A549 (cell line): Measurements from ENCODE around the gene ADCYAP1R1.

Experiments
- CHD2 ChIP-seq: fragments of 150-350 bp; IDR thresholded peaks from 2 replicates; pipeline ENCODE4 v1.6.1; 2014; ENCODE audit warnings: low read length; ENCODE audit not compliant: partially characterized antibody
- EP300 ChIP-seq, 2 experiments: fragments of >200 bp; sonication (Bioruptor Twin); formaldehyde crosslinking; IDR thresholded peaks; 2 replicates in 1 of 2; 3 replicates in 1 of 2; pipeline ENCODE4 v1.6.1; 2016 to 2017
- FOSL2 ChIP-seq, 2 experiments: fragments of 450-650 bp in 1 of 2; fragments of >200 bp in 1 of 2; sonication (Bioruptor Twin) in 1 of 2; formaldehyde crosslinking; IDR thresholded peaks; 2 replicates each; pipeline versions ENCODE4 v1.5.0 to v1.6.1; 2016 to 2020; ENCODE audit warnings: mild to moderate bottlenecking in 1 of 2, moderate library complexity in 1 of 2
- MYC ChIP-seq: IDR thresholded peaks from 2 replicates; pipeline ENCODE4 v1.6.1; 2012; ENCODE audit warnings: mild to moderate bottlenecking, inconsistent platforms, low read length, improper control_type of control experiment, borderline replicate concordance
- POLR2A ChIP-seq: IDR thresholded peaks from 2 replicates; pipeline ENCODE4 v1.6.1; 2012; ENCODE audit warnings: mild to moderate bottlenecking, low read length
- RAD21 ChIP-seq, 2 experiments: fragments of >200 bp in 1 of 2; sonication (Bioruptor Twin) in 1 of 2; formaldehyde crosslinking in 1 of 2; IDR thresholded peaks in 1 of 2; conservative IDR thresholded peaks in 1 of 2; 2 replicates in 1 of 2; 3 replicates in 1 of 2; pipeline ENCODE4 v1.6.1; 2012 to 2018; ENCODE audit warnings: inconsistent platforms in 1 of 2
- RCOR1 ChIP-seq: fragments of 150-350 bp; IDR thresholded peaks from 2 replicates; pipeline ENCODE4 v1.6.1; 2014; ENCODE audit warnings: antibody characterized with exemption, low read length, low read depth
- TF ChIP-seq, protein P1 (sequence below): fragments of >200 bp; sonication (Bioruptor Twin); formaldehyde crosslinking; IDR thresholded peaks from 3 replicates; pipeline ENCODE4 v1.5.1; 2016
- TF ChIP-seq, protein P2 (sequence below): IDR thresholded peaks from 2 replicates; pipeline ENCODE4 v1.6.1; 2012
- TF ChIP-seq, protein P3 (sequence below): IDR thresholded peaks from 2 replicates; pipeline ENCODE4 v1.6.1; 2012; ENCODE audit warnings: low read depth, borderline replicate concordance
- TF ChIP-seq, protein P4 (sequence below): fragments of 450-650 bp; IDR thresholded peaks from 2 replicates; pipeline ENCODE4 v1.6.1; 2014; ENCODE audit warnings: antibody characterized with exemption

DNA sequence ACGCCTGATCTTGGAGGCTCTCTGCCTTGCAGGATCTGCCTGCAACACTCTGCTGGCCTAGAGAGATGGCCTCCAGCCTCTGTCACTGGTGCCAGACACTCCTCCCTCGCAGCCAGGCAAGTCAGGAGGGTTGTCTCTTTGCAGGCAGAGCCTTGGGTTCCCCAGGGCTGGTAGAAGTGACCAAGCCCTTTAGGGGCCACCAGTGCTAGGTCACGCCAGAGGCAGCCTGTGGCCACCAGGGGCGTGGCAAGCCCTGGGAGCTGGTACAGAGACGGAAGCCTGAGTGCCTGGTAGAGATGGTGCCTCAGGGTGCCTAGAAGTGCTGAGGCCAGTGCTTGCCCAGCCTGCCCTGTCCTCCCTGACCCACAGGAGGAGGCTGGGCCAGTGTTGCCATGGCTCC lies 9.1 kb downstream of the ADCYAP1R1 start:
- TF ChIP-seq, protein P1, sequence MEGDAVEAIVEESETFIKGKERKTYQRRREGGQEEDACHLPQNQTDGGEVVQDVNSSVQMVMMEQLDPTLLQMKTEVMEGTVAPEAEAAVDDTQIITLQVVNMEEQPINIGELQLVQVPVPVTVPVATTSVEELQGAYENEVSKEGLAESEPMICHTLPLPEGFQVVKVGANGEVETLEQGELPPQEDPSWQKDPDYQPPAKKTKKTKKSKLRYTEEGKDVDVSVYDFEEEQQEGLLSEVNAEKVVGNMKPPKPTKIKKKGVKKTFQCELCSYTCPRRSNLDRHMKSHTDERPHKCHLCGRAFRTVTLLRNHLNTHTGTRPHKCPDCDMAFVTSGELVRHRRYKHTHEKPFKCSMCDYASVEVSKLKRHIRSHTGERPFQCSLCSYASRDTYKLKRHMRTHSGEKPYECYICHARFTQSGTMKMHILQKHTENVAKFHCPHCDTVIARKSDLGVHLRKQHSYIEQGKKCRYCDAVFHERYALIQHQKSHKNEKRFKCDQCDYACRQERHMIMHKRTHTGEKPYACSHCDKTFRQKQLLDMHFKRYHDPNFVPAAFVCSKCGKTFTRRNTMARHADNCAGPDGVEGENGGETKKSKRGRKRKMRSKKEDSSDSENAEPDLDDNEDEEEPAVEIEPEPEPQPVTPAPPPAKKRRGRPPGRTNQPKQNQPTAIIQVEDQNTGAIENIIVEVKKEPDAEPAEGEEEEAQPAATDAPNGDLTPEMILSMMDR, result no peak
- TF ChIP-seq, protein P2, sequence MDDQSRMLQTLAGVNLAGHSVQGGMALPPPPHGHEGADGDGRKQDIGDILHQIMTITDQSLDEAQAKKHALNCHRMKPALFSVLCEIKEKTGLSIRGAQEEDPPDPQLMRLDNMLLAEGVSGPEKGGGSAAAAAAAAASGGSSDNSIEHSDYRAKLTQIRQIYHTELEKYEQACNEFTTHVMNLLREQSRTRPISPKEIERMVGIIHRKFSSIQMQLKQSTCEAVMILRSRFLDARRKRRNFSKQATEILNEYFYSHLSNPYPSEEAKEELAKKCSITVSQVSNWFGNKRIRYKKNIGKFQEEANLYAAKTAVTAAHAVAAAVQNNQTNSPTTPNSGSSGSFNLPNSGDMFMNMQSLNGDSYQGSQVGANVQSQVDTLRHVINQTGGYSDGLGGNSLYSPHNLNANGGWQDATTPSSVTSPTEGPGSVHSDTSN, result no peak
- TF ChIP-seq, protein P3, sequence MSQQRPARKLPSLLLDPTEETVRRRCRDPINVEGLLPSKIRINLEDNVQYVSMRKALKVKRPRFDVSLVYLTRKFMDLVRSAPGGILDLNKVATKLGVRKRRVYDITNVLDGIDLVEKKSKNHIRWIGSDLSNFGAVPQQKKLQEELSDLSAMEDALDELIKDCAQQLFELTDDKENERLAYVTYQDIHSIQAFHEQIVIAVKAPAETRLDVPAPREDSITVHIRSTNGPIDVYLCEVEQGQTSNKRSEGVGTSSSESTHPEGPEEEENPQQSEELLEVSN, result no peak
- TF ChIP-seq EP300 (IDR thresholded peaks at IDR 0.05), result no peak
- no peak for TF ChIP-seq POLR2A
- no peak for TF ChIP-seq RAD21 (conservative IDR thresholded peaks at IDR 0.05 in 1 of 2, IDR thresholded peaks at IDR 0.05 in 1 of 2)
- TF ChIP-seq, protein P4, sequence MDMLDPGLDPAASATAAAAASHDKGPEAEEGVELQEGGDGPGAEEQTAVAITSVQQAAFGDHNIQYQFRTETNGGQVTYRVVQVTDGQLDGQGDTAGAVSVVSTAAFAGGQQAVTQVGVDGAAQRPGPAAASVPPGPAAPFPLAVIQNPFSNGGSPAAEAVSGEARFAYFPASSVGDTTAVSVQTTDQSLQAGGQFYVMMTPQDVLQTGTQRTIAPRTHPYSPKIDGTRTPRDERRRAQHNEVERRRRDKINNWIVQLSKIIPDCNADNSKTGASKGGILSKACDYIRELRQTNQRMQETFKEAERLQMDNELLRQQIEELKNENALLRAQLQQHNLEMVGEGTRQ, result no peak
- TF ChIP-seq FOSL2 (IDR thresholded peaks at IDR 0.05), result no peak
- TF ChIP-seq FOSL2 (CRISPR knock-in tag; IDR thresholded peaks at IDR 0.05), result no peak
- no peak for TF ChIP-seq MYC
- no peak for TF ChIP-seq RCOR1
- no peak for TF ChIP-seq CHD2
